Upper lobe of left lung (tissue), 4 donors: Measurements from ENCODE around the gene GSTO2.
A peak's percentile ranks its signal among the peaks of the same experiment; 100 is the strongest.

Experiments used
- CTCF ChIP-seq, 6 experiments: fragments of 450-650 bp in 4 of 6; fragments of 200-600 bp in 2 of 6; sonication (generic) in 2 of 6; IDR thresholded peaks; one replicate each; pipeline ENCODE4 v1.5.1; 2016 to 2019; ENCODE audit warnings: antibody characterized with exemption in 6 of 6
- POLR2A ChIP-seq, 4 donors: fragments of 450-650 bp; IDR thresholded peaks; one replicate each; pipeline ENCODE4 v1.5.1; 2016 to 2017; ENCODE audit warnings: antibody characterized with exemption in 4 of 4, mild to moderate bottlenecking in 2 of 4
- POLR2AphosphoS5 ChIP-seq, 2 donors: sonication (generic); formaldehyde crosslinking; IDR thresholded peaks; one replicate each; pipeline ENCODE4 v1.5.1; 2017; ENCODE audit warnings: antibody characterized with exemption in 2 of 2

- no peak for TF ChIP-seq CTCF (IDR thresholded peaks at IDR 0.05)
- no peak for TF ChIP-seq POLR2A (IDR thresholded peaks at IDR 0.05)
- TF ChIP-seq POLR2AphosphoS5 (IDR thresholded peaks at IDR 0.05) = peak; percentile 55 to 63
Measured at GRCh38 chr10:104330168-104331110, 61.5 kb downstream of the GSTO2 start.
